NCI-H2081 (cell line): ENCODE data around the gene SMG6.
"Not testable (repeated sequence)": the region's sequence is repeated elsewhere in the genome, so short reads cannot be mapped to it uniquely, and the experiment has no call there.

Source experiments
- DNase-seq, 2 experiments: peaks; one replicate each; lab custom pipeline; 2025; lab: John Stamatoyannopoulos, UW

Gene SMG6

DNA sequence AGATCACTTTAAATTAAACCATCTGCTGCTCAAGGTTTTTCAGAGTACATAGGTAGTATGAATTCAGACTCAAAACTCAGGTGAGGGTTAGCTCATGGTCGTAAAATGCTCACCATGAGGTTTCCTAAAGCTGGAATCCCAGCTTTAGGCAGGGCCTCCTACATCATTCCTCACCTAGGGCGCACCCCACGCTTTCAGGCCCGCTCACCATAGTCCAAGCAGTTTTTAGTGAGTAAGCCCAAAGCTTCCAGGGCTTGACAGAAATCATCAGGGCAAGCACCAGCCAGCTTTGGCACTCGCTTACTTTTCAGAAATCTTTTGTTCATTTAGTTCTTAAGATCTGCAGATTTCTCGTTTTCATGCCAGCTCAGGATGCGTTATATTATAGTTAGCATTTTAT is 158.9 kb downstream of the SMG6 start:
- DNase-seq, result no peak

DNA sequence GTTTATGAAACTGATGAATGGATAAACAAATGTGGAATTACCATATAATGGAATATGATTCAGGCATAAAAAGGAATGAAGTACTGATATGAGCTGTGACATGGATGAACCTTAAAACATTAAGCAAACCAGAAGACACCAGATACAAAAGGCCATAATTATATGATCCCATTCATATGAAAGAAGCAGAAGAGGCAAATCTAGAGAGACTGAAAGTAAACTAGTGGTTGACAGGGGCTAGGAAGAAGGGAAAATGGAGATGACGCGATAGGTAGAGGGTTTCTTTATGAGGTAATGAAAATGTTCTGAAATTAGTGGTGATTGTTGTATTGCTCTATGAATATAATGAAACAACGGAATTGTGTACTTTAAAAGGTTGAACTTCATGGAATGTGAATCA is 160.3 kb downstream of the SMG6 start:
- no peak for DNase-seq

DNA sequence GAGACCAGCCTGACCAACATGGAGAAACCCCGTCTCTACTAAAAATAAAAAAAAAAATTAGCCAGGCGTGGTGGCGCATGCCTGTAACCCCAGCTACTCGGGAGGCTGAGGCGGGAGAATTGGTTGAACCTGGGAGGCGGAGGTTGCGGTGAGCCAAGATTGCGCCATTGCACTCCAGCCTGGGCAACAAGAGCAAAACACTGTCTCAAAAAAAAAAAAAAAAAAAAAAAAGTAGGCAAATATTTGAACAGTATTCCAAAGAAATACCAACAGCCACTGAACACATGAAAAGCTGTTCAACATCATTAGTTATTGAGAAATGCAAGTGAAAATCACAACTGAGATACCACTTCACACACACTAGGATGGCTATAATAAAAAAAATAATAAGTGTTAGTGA is 160.9 kb downstream of the SMG6 start:
- DNase-seq, result not testable (repeated sequence)

DNA sequence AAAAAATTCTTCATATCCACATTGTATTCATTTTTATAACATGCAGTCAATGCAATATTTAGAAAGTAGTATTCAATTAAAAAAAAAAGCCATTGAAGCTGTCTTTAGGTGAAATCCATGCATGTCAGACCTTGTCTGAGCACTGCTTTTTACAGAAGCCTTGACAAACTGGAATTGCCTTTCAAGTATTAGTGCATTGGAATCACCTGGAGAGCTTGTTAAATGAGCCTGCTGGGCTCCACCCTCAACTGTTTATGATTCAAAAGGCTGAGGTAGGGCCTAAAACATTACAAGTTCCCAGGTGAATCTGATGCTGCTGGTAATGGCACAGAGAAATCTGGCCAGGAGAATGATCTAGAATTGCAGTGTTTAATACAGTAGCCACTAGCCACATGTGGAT is 162.9 kb downstream of the SMG6 start:
- no peak for DNase-seq

DNA sequence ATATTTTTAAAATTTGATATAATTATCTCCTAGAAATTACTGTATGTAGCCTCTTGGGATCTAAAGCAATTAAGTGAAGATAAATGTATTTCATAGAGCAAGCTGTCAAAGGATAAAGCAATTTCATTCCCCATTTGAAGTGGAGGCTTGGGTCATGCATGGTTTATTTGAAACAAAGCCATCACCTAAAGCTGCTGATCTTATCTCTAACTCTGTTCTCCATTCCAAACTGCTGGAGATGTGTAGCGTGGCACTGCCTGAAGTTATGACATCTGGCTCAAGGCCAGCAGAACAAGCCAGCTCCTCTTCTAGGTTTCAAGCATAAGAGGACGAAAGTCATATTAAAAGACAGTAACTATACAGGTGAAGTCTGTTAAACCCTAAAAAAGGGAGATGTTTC is 164.8 kb downstream of the SMG6 start:
- DNase-seq, result no peak

DNA sequence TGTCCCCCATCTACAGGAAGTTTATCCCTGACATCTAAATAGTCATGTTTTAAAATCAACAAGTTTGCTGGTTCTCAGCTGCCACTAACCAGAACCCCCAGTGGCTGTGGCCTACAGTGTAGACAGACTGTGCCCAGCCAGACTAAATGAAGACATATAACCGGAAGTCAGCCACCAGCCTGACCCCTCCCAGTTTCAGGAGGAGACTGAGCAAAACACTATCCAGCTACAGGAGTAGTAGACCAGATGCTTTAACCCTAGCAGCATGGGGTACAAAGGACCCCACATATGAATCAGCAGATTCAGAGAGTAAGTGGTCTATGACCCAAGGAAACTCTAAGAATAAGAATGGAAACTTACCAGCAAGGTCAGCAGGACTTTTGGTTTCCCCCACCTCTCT is 165.3 kb downstream of the SMG6 start:
- no peak for DNase-seq

DNA sequence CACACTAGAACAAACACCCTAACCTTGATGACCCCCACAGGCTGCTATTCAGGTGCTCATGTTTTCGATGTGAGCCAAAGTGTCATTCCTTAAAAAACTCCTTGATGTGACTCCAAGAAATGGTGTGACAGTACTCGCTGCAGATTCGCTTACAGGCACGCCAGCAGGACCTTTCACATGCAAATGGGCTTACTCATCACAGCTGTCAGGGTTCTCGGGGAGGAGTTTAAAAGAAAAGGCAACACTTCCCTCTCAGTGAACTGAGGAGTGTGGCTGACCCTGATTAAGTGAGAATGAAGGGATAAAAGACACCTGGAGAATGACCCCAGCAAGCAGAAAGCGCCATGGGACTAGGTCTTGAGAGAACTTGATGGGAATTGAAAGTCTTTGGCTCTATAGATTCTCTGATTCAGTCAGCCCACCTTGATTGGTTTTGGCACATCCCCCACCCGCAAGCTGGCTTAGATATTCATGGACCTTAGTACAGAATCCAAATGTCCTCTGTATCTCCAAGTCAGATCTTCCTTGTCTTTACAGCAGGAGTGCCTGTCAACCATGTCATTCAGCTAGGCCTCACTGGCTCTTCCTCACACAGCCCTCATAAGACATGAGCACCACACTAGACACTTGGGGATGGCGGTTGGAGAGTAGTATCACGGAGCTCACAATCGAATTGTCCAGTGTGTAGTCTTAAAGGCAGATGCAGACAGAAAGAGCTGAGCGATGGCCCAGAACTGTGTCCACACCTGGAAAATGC is 166.1 kb downstream of the SMG6 start:
- no peak for DNase-seq

DNA sequence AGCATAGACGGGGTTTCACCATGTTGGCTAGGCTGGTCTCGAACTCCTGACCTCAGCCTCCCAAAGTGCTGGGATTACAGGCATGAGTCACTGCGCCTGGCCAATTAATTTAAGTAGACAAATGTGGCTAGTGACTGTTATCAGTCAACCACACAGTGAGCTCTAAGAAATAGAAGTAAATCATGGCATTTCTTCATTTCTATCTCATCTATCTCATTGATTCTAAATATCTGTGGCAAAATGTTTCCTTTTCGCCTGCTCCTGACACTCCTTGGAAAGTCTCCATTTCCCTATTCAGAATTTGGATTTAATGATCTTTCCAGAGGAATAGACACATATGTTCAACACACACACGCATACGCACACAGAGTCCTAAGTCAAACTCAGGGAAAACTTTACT is 167.3 kb downstream of the SMG6 start:
- DNase-seq, result no peak

DNA sequence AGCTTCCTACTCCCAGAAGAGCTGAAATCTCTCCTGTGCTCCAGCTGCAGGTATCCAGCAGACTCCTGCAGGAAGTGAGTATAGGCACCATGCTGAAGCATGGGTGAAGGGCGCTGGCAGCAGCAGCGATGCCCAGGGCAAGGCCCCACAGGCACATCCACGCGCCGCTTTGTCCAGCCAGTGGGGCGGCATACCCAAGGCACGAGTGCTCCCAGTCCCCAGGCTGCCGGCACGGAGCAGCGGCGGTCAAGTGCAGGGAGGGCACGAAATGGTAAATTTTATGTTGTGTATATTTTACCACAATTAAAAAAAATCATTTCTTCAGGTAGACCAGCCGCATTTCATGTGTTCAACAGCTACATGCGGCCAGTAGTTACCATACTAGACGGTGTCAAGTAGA is 175.6 kb downstream of the SMG6 start:
- DNase-seq, result no peak

DNA sequence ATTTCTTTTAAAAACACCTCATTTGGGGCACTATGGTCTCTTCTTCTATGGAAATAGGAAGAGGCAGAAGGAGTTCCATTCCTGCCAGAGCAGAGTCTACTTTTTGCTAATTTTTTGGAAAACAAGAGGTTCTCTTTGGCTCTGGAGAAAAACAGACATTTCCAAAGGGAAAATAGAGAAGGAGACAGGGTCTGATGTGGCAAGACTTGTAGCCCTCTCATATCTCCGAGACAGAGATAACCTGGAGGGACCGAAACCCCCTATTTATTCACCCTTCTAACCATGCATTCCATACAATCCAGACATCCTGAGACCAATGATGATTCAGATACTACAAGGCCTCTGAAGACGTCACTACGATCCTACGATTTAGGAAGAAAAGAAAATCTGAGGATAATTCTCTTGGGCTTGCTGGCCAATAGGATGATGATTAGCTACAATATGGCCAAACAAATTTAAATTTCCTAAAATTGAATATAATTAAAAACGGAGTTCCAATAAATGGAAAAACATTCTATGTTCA is 178.5 kb downstream of the SMG6 start:
- DNase-seq, result no peak

DNA sequence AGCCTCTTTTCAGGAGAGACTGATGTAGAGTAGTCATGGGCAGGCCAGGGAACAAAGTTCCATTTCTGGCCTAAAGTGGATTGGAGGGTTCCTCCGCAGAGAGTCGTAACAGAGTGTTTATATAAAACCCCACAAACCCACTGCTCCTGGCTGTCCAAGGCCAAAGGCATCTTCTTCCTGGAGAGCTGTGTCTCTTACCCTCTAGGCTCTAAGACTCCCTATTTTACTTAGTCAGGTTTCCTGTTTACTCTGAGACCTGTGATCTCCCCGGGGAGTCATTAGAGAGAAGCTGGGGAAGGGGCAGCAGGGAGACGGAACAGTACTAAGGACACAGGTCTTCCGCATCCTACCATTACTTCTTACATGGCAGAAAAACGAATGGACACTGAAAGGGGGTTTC is 179.2 kb downstream of the SMG6 start:
- DNase-seq, result no peak

DNA sequence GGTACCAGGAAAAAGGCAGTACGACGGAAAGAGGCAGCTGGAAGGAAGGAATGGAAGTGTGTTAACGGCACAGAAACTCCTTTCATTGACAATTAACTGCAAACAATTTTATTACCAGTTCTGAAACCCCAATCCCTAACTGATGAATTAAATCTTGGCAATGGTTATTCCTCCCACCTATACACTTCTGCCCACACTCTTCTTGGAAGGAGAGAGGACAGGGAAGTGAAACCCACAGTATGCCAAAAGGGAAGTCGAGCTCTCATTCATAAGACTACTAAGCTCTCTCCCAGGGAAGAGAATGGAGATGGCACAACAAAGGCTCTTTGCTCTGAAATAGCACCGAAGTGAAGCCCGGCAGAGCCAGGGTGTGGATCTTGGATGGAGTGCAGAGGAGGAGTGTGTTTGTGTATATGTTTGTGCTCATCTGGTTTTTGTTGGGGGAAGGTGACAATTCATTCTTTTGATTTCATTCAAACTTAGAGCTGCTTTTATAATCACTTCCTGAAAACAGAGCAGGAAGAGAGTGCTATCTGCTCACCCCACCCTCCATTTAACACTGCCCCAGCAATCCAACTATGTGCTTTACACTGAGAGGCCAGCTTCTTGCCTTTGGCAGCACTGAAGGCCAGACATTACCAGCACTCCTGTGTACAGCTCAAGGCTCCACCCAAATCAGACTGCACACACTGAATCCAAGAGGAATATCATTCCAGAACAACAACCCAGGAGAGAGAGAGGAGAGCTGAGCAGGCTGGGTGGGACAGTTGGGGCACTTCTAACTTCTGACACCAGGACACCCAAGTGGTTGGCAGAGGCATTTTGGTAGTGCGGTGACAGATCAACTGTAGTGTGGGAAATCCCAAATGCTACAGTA is 180.0 kb downstream of the SMG6 start:
- peak in 1 of 2 experiments; percentile 12 for DNase-seq

DNA sequence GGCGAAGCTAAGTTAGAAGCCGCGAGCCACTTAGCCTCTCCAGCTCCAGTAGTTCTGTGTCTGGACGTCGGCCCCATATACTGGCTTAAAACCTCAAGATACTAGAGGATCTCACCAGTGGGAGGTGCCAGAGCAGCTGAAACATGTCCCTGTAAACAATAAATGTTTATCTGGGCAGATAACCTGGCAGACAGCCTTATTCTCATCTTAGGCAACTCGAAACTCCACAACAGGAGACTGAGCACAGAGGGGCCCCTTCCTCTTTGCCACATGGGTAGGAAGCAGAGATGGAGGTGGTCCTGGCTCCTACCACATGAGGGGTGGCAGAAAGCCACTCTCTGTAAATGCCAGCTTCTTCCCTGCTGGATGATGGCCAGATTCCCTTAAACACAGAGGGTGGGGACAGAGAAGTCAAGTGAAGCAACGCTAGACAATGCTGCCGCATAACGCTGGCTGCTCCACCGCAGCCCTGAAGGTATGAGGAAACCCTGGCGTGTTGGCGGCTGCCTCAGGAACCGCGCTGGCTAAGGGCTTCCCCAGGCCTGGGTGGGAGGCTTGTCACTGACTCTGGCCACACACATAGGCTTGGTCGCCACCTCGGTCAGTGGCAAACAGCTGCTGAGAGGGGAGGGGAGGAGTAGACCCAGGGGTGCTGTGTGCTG is 180.8 kb downstream of the SMG6 start:
- peak; percentile 17 to 44 for DNase-seq

DNA sequence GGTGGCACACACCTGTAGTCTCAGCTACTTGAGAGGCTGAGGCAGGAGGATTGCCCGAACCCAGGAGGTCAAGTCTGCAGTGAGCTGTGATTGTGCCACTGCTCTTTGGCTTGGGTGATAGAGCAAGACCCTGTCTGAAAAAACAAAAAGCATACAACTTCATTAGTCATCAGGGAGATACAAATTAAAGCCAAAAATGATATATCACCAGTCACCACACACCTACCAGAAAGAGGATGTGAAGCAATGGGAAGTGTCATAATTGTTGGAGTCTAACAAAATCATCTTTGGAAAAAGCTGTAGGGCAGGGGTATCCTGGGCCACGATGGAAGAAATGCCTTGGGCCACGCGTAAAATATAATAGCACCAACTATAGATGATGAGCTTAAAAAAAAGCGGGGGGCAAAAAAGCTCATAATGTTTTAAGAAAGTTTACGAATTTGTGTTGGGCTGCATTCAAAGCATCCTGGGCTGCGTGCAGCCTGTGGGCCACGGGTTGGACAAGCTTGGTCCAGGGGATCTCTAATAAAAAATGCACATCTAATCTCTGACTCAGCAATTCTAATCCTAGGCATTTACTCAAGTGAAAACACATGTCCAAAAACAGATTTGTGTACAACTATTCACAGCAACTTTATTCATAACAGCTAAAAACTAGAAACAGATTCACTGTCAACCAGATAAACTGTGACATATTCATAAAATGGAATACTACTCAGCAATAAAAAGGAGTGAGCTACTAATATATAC is 182.8 kb downstream of the SMG6 start:
- no peak for DNase-seq

DNA sequence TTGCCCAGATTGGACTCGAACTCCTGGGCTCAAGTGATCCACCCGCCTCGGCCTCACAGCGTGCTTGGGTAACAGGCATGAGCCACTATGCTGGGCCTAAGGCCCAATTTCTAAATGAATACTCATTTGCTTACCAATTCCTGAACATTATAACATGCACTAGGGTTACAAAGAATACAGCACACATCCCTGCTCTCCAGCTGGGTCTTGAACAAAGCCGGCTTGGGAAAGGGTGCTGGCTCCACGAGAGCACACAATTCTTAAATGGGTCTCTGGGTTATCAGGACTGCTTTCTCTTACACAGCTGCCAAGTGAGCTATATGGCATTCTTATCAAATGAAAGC is 190.3 kb downstream of the SMG6 start:
- DNase-seq, result no peak

DNA sequence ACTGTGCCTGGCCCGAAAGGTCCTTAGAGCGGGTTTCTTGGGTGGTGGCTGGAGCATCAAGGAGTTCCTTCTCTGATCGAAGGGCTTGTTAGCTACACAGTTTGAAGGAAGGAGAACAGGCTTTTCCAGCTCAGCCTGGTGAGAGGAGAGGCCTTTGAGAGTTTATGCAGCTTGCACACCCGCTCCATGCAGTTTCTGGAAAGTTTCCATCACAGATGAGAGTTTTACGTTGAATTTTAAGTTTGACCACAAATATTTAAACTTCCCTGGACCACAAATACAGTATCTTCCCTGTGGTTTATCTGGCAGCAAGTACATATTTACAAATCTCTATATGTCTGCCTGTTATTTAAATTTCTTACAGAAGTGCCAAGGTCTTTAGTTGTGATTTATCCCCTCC is 191.9 kb downstream of the SMG6 start:
- no peak for DNase-seq

DNA sequence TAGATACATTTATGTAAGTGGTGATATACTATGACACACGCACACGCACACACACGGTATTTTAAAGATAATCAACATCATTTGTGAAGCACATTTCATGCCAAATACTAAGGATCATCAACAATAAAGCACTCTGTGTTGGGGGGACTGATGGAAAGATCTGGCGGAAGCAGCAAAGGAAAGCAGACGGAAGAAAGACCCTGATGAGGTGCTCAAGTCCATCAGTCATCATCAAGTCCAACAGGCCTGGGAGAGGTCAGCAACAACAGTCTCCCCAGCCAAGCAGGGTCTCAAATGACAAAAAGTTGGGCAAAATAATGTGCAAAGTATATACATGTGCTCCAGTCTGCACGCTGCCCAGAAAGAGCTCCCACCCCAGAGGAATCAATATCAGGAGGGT is 193.1 kb downstream of the SMG6 start:
- DNase-seq, result no peak

DNA sequence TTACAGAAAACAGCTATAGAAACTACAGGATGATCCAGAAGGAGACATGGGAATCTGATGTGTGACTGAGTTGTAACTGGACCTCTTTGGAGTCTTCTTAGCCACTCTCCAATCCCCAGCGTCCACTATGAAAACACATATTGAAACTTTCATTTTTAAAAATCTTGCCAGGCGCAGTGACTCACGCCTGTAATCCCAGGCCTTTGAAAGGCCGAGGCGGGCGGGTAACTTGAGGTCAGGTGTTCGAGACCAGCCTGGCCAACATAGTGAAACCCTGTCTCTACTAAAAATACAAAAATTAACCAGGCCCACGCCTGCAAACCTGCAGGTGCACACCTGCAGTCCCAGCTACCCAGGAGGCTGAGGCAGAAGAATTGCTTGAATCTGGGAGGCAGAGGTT is 195.4 kb downstream of the SMG6 start:
- DNase-seq, result no peak

DNA sequence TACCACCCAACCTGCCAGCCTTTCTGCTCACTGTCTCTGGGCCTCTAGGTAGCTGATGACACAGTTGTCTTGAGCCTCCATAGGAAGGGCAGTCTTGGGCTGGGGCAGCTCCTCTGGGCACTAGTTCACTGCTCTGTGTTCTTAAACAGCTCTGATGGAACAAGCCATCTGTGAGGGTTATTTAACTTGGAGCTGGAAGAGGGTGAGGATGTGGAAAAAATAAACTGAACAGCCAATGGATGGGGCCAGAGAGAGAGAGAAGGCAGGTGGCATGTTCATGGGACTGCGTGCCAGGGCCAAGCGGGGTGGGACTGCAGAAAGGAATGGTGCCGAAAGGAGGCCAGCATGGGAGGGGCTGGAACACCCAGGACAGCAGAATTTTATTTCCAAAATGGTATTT is 196.1 kb downstream of the SMG6 start:
- DNase-seq, result no peak

DNA sequence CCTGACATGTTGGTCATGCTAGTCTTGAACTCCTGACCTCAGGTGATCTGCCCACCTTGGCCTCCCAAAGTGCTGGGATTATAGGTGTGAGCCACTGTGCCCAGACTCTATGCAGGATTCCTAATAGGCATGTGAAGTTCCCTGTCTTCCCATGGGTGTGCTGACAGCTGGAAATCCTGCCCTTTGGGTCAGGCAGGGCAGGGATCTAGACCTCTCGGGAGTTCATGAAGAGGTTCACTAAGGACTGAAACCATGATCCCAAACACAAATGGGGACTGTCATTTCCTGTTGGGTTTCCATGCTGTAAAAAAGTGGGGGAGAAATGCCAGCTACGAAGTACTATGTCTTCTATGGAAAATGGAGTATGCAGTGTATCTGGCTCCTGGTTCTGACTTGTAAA is 196.5 kb downstream of the SMG6 start:
- DNase-seq, result no peak

DNA sequence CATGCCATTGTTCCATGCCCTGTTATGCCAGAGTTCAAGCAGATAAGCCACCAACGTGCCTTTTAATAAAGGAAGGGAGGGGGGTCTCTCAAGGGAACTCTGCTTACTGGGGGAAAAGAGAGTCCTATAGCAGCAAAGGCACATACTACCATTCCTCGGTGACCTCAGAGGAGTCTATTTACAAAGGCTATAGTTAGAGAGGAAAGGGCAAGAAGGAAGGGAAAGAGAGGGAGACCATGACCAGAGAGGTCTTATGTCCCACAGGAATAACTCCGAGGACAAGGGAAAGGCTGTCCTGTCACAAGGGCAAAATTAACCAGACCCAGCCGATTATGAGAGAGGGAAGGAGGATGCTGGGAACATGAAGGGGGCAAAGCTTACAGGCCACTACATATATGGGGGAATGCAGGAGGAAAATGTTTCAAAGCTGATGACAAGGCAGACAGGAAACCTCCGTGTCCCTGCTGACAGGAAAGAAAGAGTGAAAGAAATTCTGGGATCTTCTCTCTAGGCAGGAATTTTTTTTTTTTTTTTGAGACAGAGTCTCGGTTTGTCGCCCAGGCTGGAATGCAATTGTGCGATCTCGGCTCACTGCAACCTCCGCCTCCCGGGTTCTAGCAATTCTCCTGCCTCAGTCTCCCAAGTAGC is 197.2 kb downstream of the SMG6 start:
- no peak for DNase-seq

DNA sequence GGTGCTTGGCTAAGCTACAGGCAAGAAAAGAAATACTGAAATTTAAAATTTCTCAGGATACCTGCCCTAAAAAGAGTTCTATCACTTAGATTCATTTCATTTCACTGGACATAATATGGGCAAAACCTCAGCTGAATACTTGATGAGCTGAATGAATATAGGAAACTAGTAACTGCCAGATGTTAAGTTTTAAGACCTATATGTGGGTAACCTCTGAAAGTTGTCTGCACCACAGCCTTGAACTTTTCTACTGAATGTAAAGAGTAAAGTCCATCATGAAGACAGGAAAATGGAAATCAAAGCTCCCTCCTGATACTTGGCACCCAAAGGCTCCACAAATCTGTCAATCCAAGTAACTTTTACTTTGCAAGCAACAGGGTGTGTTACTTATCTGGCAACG is 197.9 kb downstream of the SMG6 start:
- DNase-seq, result no peak
